ENCODE data around the gene UGT1A7. TPM values are rescaled to one million over a fixed set of nuclear protein-coding genes. Genes with fewer than 3 reads are reported as not detected.

UGT1A7 gene
- total RNA-seq, 1 donor from 2014 or later: not detected

GRCh38 chr2:233813236-233814055 is 131.7 kb downstream of the UGT1A7 start:
- intact Hi-C loops (cut with DNase I): no loop called here
- ATAC-seq: no peak
- TF ChIP-seq CTCF (IDR thresholded peaks at IDR 0.05): no peak

GRCh38 chr2:233814056-233814835 is 132.5 kb downstream of the UGT1A7 start:
- TF ChIP-seq CTCF (IDR thresholded peaks at IDR 0.05): no peak
- ATAC-seq (no peak), DNase-seq (no peak)
- Histone ChIP-seq H3K9me3 (no peaks in the 10 kb centered on the region), H3K4me3 (no peak overlapping the region), H3K27ac (no peak overlapping the region), H3K36me3 (no peaks in the 10 kb centered on the region), H3K4me1 (no peaks in the 10 kb centered on the region), H3K27me3 (ENCODE audit: low read depth) (no peaks in the 10 kb centered on the region)
- intact Hi-C loops (cut with DNase I): no loop called here

More at GRCh38 chr2:233813236-233814055, 131.7 kb downstream of the UGT1A7 start:
- H3K4me3 ChIP-seq: no peak overlapping the region
- no peak overlapping the region for H3K27ac ChIP-seq
- H3K36me3 ChIP-seq: no peaks in the 10 kb centered on the region
- DNase-seq: peak; percentile 21
- no peaks in the 10 kb centered on the region for H3K27me3 ChIP-seq (ENCODE audit: low read depth)
- no peaks in the 10 kb centered on the region for H3K9me3 ChIP-seq
- H3K4me1 ChIP-seq: no peaks in the 10 kb centered on the region

- no peak for ATAC-seq
- no peak for DNase-seq
- no peaks in the 10 kb centered on the region for H3K36me3 ChIP-seq
- intact Hi-C loops (cut with DNase I): no loop called here
- H3K4me3 ChIP-seq: no peak overlapping the region
- no peaks in the 10 kb centered on the region for H3K9me3 ChIP-seq
- no peak overlapping the region for H3K27ac ChIP-seq
- no peak for TF ChIP-seq CTCF (IDR thresholded peaks at IDR 0.05)
- H3K27me3 ChIP-seq (ENCODE audit: low read depth): peaks cover 4% of the 10 kb centered on the region
- no peaks in the 10 kb centered on the region for H3K4me1 ChIP-seq
These were observed 134.2 kb downstream of the UGT1A7 start for GRCh38 chr2:233815861-233816260.

- H3K36me3 ChIP-seq: no peaks in the 10 kb centered on the region
- no peak overlapping the region for H3K4me3 ChIP-seq
- peaks cover 4% of the 10 kb centered on the region for H3K27me3 ChIP-seq (ENCODE audit: low read depth)
- no peak overlapping the region for H3K27ac ChIP-seq
- DNase-seq (no peak), ATAC-seq (no peak)
- intact Hi-C loops (cut with DNase I): no loop called here
- H3K4me1 ChIP-seq: no peaks in the 10 kb centered on the region
- no peak for TF ChIP-seq CTCF (IDR thresholded peaks at IDR 0.05)
- no peaks in the 10 kb centered on the region for H3K9me3 ChIP-seq
These were observed 134.6 kb downstream of the UGT1A7 start for GRCh38 chr2:233816334-233816733.

- H3K36me3 ChIP-seq: no peaks in the 10 kb centered on the region
- no peak for DNase-seq
These were observed 135.1 kb downstream of the UGT1A7 start for GRCh38 chr2:233816771-233817170.

More at GRCh38 chr2:233816771-233817170, 135.1 kb downstream of the UGT1A7 start:
- TF ChIP-seq CTCF (IDR thresholded peaks at IDR 0.05): no peak
- Histone ChIP-seq H3K4me1 (no peaks in the 10 kb centered on the region), H3K27ac (no peak overlapping the region), H3K4me3 (no peak overlapping the region), H3K27me3 (ENCODE audit: low read depth) (peaks cover 4% of the 10 kb centered on the region), H3K9me3 (no peaks in the 10 kb centered on the region)
- no peak for ATAC-seq
- intact Hi-C loops (cut with DNase I): no loop called here

Data from lower lobe of right lung (tissue), 2 donors.